DOHH2 (cell line): ENCODE measurements around the gene ARHGAP19.

Source experiments
- H3F3A ChIP-seq: fragments of 200-600 bp; sonication (generic), shearing (Covaris generic); 2 replicates; pipeline ENCODE4 v1.6.0; 2016; ENCODE audit warnings: antibody characterized with exemption, mild to moderate bottlenecking; ENCODE audit not compliant: control insufficient read depth, insufficient read depth
- H3K27ac ChIP-seq: fragments of 200-600 bp; sonication (generic); 2 replicates; pipeline ENCODE4 v1.5.1; 2014; ENCODE audit warnings: low read depth, mild to moderate bottlenecking, low read length, moderate library complexity
- H3K27me3 ChIP-seq: fragments of 200-600 bp; sonication (generic); 2 replicates; pipeline ENCODE4 v1.6.1; 2014; ENCODE audit warnings: mild to moderate bottlenecking, low read length, mixed read lengths; ENCODE audit not compliant: control insufficient read depth
- H3K36me3 ChIP-seq: fragments of 200-600 bp; sonication (generic); 2 replicates; pipeline ENCODE4 v1.6.1; 2014; ENCODE audit warnings: mild to moderate bottlenecking, low read length, moderate library complexity, mixed read lengths; ENCODE audit not compliant: control insufficient read depth
- H3K4me1 ChIP-seq: fragments of 200-600 bp; sonication (generic); 2 replicates; pipeline ENCODE4 v1.6.1; 2014; ENCODE audit warnings: mild to moderate bottlenecking, low read length, mixed read lengths; ENCODE audit not compliant: control insufficient read depth
- H3K4me2 ChIP-seq: fragments of 200-600 bp; sonication (generic); 2 replicates; pipeline ENCODE4 v1.6.0; 2014; ENCODE audit warnings: mild to moderate bottlenecking, low read length, moderate library complexity
- H3K4me3 ChIP-seq: fragments of 200-600 bp; sonication (generic); 2 replicates; pipeline ENCODE4 v1.5.1; 2014; ENCODE audit warnings: mild to moderate bottlenecking, low read length, mixed read lengths
- H3K79me2 ChIP-seq: fragments of 200-600 bp; sonication (generic); 2 replicates; pipeline ENCODE4 v1.6.1; 2014; ENCODE audit warnings: mild to moderate bottlenecking, low read length, mixed read lengths; ENCODE audit not compliant: control insufficient read depth
- H3K9me2 ChIP-seq: fragments of 200-600 bp; sonication (generic); replicated peaks from 2 replicates; pipeline ENCODE4 v1.6.1; 2014; ENCODE audit warnings: mild to moderate bottlenecking, low read length, mixed read lengths; ENCODE audit not compliant: control insufficient read depth
- H3K9me3 ChIP-seq: fragments of 200-600 bp; sonication (generic); 2 replicates; pipeline ENCODE4 v1.6.1; 2014; ENCODE audit warnings: antibody characterized with exemption, low read length, mixed read lengths; ENCODE audit not compliant: control insufficient read depth, insufficient read depth
- H4K20me1 ChIP-seq: fragments of 200-600 bp; sonication (generic); 2 replicates; pipeline ENCODE4 v1.6.0; 2014; ENCODE audit warnings: low read depth, mild to moderate bottlenecking, antibody characterized with exemption, low read length, moderate library complexity; ENCODE audit not compliant: control insufficient read depth, insufficient read depth
- CTCF ChIP-seq: fragments of 200-600 bp; sonication (generic); IDR thresholded peaks from one replicate; pipeline ENCODE4 v1.5.1; 2014; ENCODE audit warnings: antibody characterized with exemption, mild to moderate bottlenecking, low read depth, low read length; ENCODE audit not compliant: poor library complexity, severe bottlenecking
- EZH2phosphoT487 ChIP-seq: fragments of 200-600 bp; sonication (generic); IDR thresholded peaks from 2 replicates; pipeline ENCODE4 v1.6.1; 2017; ENCODE audit warnings: borderline replicate concordance, mild to moderate bottlenecking, antibody characterized with exemption, low read length, moderate library complexity, mixed read lengths

The ARHGAP19 gene

GRCh38 chr10:97199152-97199551 lies 93.3 kb downstream of the ARHGAP19 start:
- H3K9me3 ChIP-seq: no peaks in the 10 kb centered on the region
- H3K4me3 ChIP-seq: no peak overlapping the region
- no peak for TF ChIP-seq CTCF
- no peak for TF ChIP-seq EZH2phosphoT487
- H3F3A ChIP-seq: peaks cover 20% of the 10 kb centered on the region
- no peaks in the 10 kb centered on the region for H4K20me1 ChIP-seq
- no peaks in the 10 kb centered on the region for H3K9me2 ChIP-seq
- peaks cover 47% of the 10 kb centered on the region for H3K4me1 ChIP-seq
- H3K4me2 ChIP-seq: peak overlapping the region; percentile 35; the same call in 1 of the 2 replicates
- no peaks in the 10 kb centered on the region for H3K79me2 ChIP-seq
- peaks cover 21% of the 10 kb centered on the region for H3K27me3 ChIP-seq
- H3K27ac ChIP-seq: no peak overlapping the region
- no peaks in the 10 kb centered on the region for H3K36me3 ChIP-seq

- Histone ChIP-seq H3K9me2 (no peaks in the 10 kb centered on the region), H3K36me3 (no peaks in the 10 kb centered on the region), H4K20me1 (no peaks in the 10 kb centered on the region), H3K27ac (no peak overlapping the region), H3K9me3 (no peaks in the 10 kb centered on the region), H3K4me2 (peak overlapping the region; percentile 78), H3K4me1 (peaks cover 47% of the 10 kb centered on the region), H3K27me3 (peaks cover 36% of the 10 kb centered on the region), H3K4me3 (peak overlapping the region; percentile 68), H3K79me2 (no peaks in the 10 kb centered on the region), H3F3A (peaks cover 20% of the 10 kb centered on the region)
- TF ChIP-seq CTCF: no peak
- no peak for TF ChIP-seq EZH2phosphoT487
Observed at GRCh38 chr10:97197030-97197500, 95.4 kb downstream of the ARHGAP19 start.

- H3K27ac ChIP-seq: no peak overlapping the region
- no peaks in the 10 kb centered on the region for H3K9me2 ChIP-seq
- peaks cover 40% of the 10 kb centered on the region for H3K27me3 ChIP-seq
- peak overlapping the region; percentile 68 for H3K4me3 ChIP-seq
- no peaks in the 10 kb centered on the region for H3K9me3 ChIP-seq
- H4K20me1 ChIP-seq: no peaks in the 10 kb centered on the region
- peak overlapping the region; percentile 78 for H3K4me2 ChIP-seq
- no peaks in the 10 kb centered on the region for H3K36me3 ChIP-seq
- H3K4me1 ChIP-seq: peaks cover 42% of the 10 kb centered on the region
- no peaks in the 10 kb centered on the region for H3K79me2 ChIP-seq
- TF ChIP-seq CTCF: peak; percentile 89
- TF ChIP-seq EZH2phosphoT487: no peak; the same call in 1 of the 2 replicates
- peaks cover 20% of the 10 kb centered on the region for H3F3A ChIP-seq
Observed at GRCh38 chr10:97196223-97197029, 96.0 kb downstream of the ARHGAP19 start.
